Mammary epithelial cell (primary cell): ENCODE results near the gene KCND3.

Experiments
- CTCF ChIP-seq, 2 donors: IDR thresholded peaks in 1 of 2; conservative IDR thresholded peaks in 1 of 2; 2 replicates each; pipeline ENCODE4 v1.5.1; 2011 to 2012; ENCODE audit warnings: inconsistent platforms in 2 of 2, low read length in 2 of 2, mild to moderate bottlenecking in 2 of 2, control low read depth in 1 of 2, low read depth in 1 of 2; ENCODE audit not compliant: insufficient read depth in 1 of 2; ENCODE audit errors: extremely low read depth in 1 of 2
- EZH2 ChIP-seq: IDR thresholded peaks from 2 replicates; pipeline ENCODE4 v1.6.1; 2012; ENCODE audit warnings: low read length, inconsistent platforms, borderline replicate concordance

- TF ChIP-seq CTCF (conservative IDR thresholded peaks at IDR 0.05 in 1 of 2, IDR thresholded peaks at IDR 0.05 in 1 of 2; ENCODE audit: extremely low read depth in 1 of 2, insufficient read depth in 1 of 2, low read depth in 1 of 2, low read length in 2 of 2) (no peak), EZH2 (no peak)
Measured at GRCh38 chr1:112026501-112026900, 37.0 kb upstream of the KCND3 start.
